Suppressor macrophage treated with lipopolysaccharide for 4 hours (primary cell): ENCODE results near the gene RAD51B.
"Not testable (repeated sequence)": the region's sequence is repeated elsewhere in the genome, so short reads cannot be mapped to it uniquely, and the experiment has no call there.

Source experiments
- DNase-seq: peaks from one replicate; pipeline ENCODE4 v3.0.0-alpha.2; 2020

RAD51B gene

GRCh38 chr14:68685419-68686204, 866.0 kb downstream of the RAD51B start:
- DNase-seq = no peak

GRCh38 chr14:68686205-68686465, 866.6 kb downstream of the RAD51B start:
- no peak for DNase-seq

GRCh38 chr14:68686724-68687123, 867.1 kb downstream of the RAD51B start:
- DNase-seq = no peak

- no peak for DNase-seq
Measured at GRCh38 chr14:68687746-68688145, 868.2 kb downstream of the RAD51B start.

GRCh38 chr14:68688872-68689371, 869.3 kb downstream of the RAD51B start:
- no peak for DNase-seq

- no peak for DNase-seq
Measured at GRCh38 chr14:68689511-68689910, 869.9 kb downstream of the RAD51B start.

- no peak for DNase-seq
Measured at GRCh38 chr14:68690089-68690958, 870.7 kb downstream of the RAD51B start.

GRCh38 chr14:68691031-68691791, 871.6 kb downstream of the RAD51B start:
- no peak for DNase-seq

GRCh38 chr14:68691792-68692118, 872.2 kb downstream of the RAD51B start:
- no peak for DNase-seq

- no peak for DNase-seq
Measured at GRCh38 chr14:68692216-68692615, 872.6 kb downstream of the RAD51B start.

GRCh38 chr14:68692916-68693771, 873.6 kb downstream of the RAD51B start:
- peak; percentile 89 for DNase-seq

GRCh38 chr14:68693926-68694325, 874.3 kb downstream of the RAD51B start:
- no peak for DNase-seq

GRCh38 chr14:68694516-68695235, 875.1 kb downstream of the RAD51B start:
- DNase-seq = no peak

GRCh38 chr14:68695326-68695768, 875.8 kb downstream of the RAD51B start:
- DNase-seq = peak; percentile 93

- DNase-seq = no peak
Measured at GRCh38 chr14:68695856-68696255, 876.3 kb downstream of the RAD51B start.

- DNase-seq = no peak
Measured at GRCh38 chr14:68696266-68696665, 876.7 kb downstream of the RAD51B start.

GRCh38 chr14:68696721-68697495, 877.3 kb downstream of the RAD51B start:
- no peak for DNase-seq

GRCh38 chr14:68698773-68699172, 879.2 kb downstream of the RAD51B start:
- DNase-seq = not testable (repeated sequence)

GRCh38 chr14:68701001-68701741, 881.6 kb downstream of the RAD51B start:
- no peak for DNase-seq

- no peak for DNase-seq
Measured at GRCh38 chr14:68702135-68702534, 882.6 kb downstream of the RAD51B start.
